GM19328 (cell line): ENCODE data around the gene LENG1.
A peak's percentile ranks its signal among the peaks of the same experiment; 100 is the strongest.
"Not testable (repeated sequence)": the region's sequence is repeated elsewhere in the genome, so short reads cannot be mapped to it uniquely, and the experiment has no call there.

Source experiments
- ATAC-seq: cut with Tn5 transposase; IDR thresholded peaks from one replicate; pipeline ENCODE4 v1.9.1; 2021; ENCODE audit warnings: mild to moderate bottlenecking, moderate library complexity; ENCODE audit not compliant: unreplicated experiment

Gene LENG1

GRCh38 chr19:54159352-54160181 is at the start of gene LENG1:
LENG1 (minus strand) TSS chr19:54159721; CDS start chr19:54159695, 26 bp downstream.
- ATAC-seq = peak; percentile 94

- no peak for ATAC-seq
Measured at GRCh38 chr19:54208784-54209057, 49.2 kb upstream of the LENG1 start.

GRCh38 chr19:54207983-54208783 is 48.7 kb upstream of the LENG1 start:
- ATAC-seq = no peak

- ATAC-seq = no peak
Measured at GRCh38 chr19:54207676-54207982, 48.1 kb upstream of the LENG1 start.

GRCh38 chr19:54207193-54207592 is 47.7 kb upstream of the LENG1 start:
- ATAC-seq = not testable (repeated sequence)

GRCh38 chr19:54206831-54207177 is 47.3 kb upstream of the LENG1 start:
- no peak for ATAC-seq

- ATAC-seq = no peak
Measured at GRCh38 chr19:54206030-54206830, 46.7 kb upstream of the LENG1 start.

- ATAC-seq = no peak
Measured at GRCh38 chr19:54204767-54205468, 45.4 kb upstream of the LENG1 start.

- ATAC-seq = no peak
Measured at GRCh38 chr19:54203151-54203611, 43.7 kb upstream of the LENG1 start.

GRCh38 chr19:54201980-54202379 is 42.5 kb upstream of the LENG1 start:
- no peak for ATAC-seq

- no peak for ATAC-seq
Measured at GRCh38 chr19:54201172-54201701, 41.7 kb upstream of the LENG1 start.

GRCh38 chr19:54199401-54199800 is 39.9 kb upstream of the LENG1 start:
- ATAC-seq = no peak

GRCh38 chr19:54197121-54197520 is 37.6 kb upstream of the LENG1 start:
- no peak for ATAC-seq

GRCh38 chr19:54196536-54196935 is 37.0 kb upstream of the LENG1 start:
- no peak for ATAC-seq

- not testable (repeated sequence) for ATAC-seq
Measured at GRCh38 chr19:54194463-54194862, 34.9 kb upstream of the LENG1 start.

GRCh38 chr19:54193011-54193410 is 33.5 kb upstream of the LENG1 start:
- no peak for ATAC-seq

GRCh38 chr19:54191811-54192453 is 32.4 kb upstream of the LENG1 start:
- ATAC-seq = no peak

GRCh38 chr19:54191011-54191810 is 31.7 kb upstream of the LENG1 start, which contains the start of gene TSEN34:
TSEN34 (plus strand) TSS chr19:54191308; CDS start chr19:54191365, 57 bp downstream.
- ATAC-seq = peak; percentile 17

- peak; percentile 44 for ATAC-seq
Measured at GRCh38 chr19:54190503-54191010, 31.0 kb upstream of the LENG1 start.
